GM12801 (cell line): Measurements from ENCODE around the gene PAX7.

Experiments used
- CTCF ChIP-seq: IDR thresholded peaks from one replicate; pipeline ENCODE4 v1.5.1; 2011; ENCODE audit warnings: control low read depth; ENCODE audit not compliant: insufficient read length; ENCODE audit errors: extremely low read depth

Gene PAX7

GRCh38 chr1:18607289-18607760 lies 23.3 kb upstream of the PAX7 start:
- no peak for TF ChIP-seq CTCF

GRCh38 chr1:18608534-18608933 lies 22.1 kb upstream of the PAX7 start:
- no peak for TF ChIP-seq CTCF

GRCh38 chr1:18611311-18611710 lies 19.3 kb upstream of the PAX7 start:
- no peak for TF ChIP-seq CTCF

GRCh38 chr1:18612073-18612472 lies 18.6 kb upstream of the PAX7 start:
- no peak for TF ChIP-seq CTCF

GRCh38 chr1:18614069-18614735 lies 16.4 kb upstream of the PAX7 start:
- no peak for TF ChIP-seq CTCF

GRCh38 chr1:18618546-18619466 lies 11.8 kb upstream of the PAX7 start:
- no peak for TF ChIP-seq CTCF

- TF ChIP-seq CTCF = no peak
Measured at GRCh38 chr1:18619467-18619835, 11.2 kb upstream of the PAX7 start.
